Gastroesophageal sphincter (tissue), 4 donors: Measurements from ENCODE around the gene WNT2. TPM values are rescaled to one million over a fixed set of nuclear protein-coding genes. Genes with fewer than 3 reads are reported as not detected.

Source experiments
- ATAC-seq: fragments of 150-250 bp; one replicate; pipeline ENCODE4 v1.9.1; 2016; ENCODE audit warnings: mild to moderate bottlenecking, moderate library complexity
- H3K27ac ChIP-seq, 4 donors: fragments of 200-600 bp; sonication (generic) in 3 of 4; 1 replicate in 3 of 4; 2 replicates in 1 of 4; pipeline ENCODE4 v1.5.1; 2016 to 2019
- H3K27me3 ChIP-seq: fragments of 200-600 bp; sonication (generic); one replicate; pipeline ENCODE4 v1.5.1; 2019
- H3K36me3 ChIP-seq, 2 donors: fragments of 200-600 bp; sonication (generic); one replicate each; pipeline ENCODE4 v1.5.1; 2019; ENCODE audit warnings: control low read depth in 1 of 2
- H3K4me1 ChIP-seq, 3 donors: fragments of 200-600 bp; sonication (generic); 1 replicate in 2 of 3; 2 replicates in 1 of 3; pipeline ENCODE4 v1.5.1; 2016 to 2019; ENCODE audit warnings: control low read depth in 2 of 3
- H3K4me3 ChIP-seq, 2 donors: fragments of 200-600 bp; sonication (generic); one replicate each; pipeline ENCODE4 v1.5.1; 2019; ENCODE audit warnings: mild to moderate bottlenecking in 1 of 2, moderate library complexity in 1 of 2
- H3K9me3 ChIP-seq, 3 donors: fragments of 200-600 bp; sonication (generic); one replicate each; pipeline ENCODE4 v1.5.1; 2017 to 2019; ENCODE audit warnings: control low read depth in 2 of 3
- EP300 ChIP-seq: sonication (generic); formaldehyde crosslinking; IDR thresholded peaks from one replicate; pipeline ENCODE4 v1.6.1; 2017; ENCODE audit warnings: antibody characterized with exemption, mild to moderate bottlenecking
- POLR2A ChIP-seq, 2 donors: fragments of 450-650 bp; IDR thresholded peaks; one replicate each; pipeline ENCODE4 v1.6.1; 2017; ENCODE audit warnings: antibody characterized with exemption in 2 of 2, mild to moderate bottlenecking in 2 of 2, moderate library complexity in 1 of 2
- POLR2AphosphoS5 ChIP-seq: sonication (generic); formaldehyde crosslinking; IDR thresholded peaks from one replicate; pipeline ENCODE4 v1.6.1; 2017; ENCODE audit warnings: antibody characterized with exemption
- WGBS, 2 donors: methylation state at CpG; one replicate each; pipeline ENCODE4 v1.1.5; 2018; ENCODE audit warnings: low coverage in 1 of 2; 5-methylcytosine and 5-hydroxymethylcytosine counted together
- total RNA-seq, 4 donors: library from RNA; depleted of rRNA; stranded (reverse); fragments of >200 nt; gene quantifications; one replicate each; pipeline ENCODE4 v1.1.0, GENCODE V29; 2016
- TF ChIP-seq, protein P1 (sequence below), 4 experiments: fragments of 200-600 bp in 2 of 4; fragments of 450-650 bp in 2 of 4; sonication (generic) in 1 of 4; IDR thresholded peaks; one replicate each; pipeline ENCODE4 v1.5.1; 2017 to 2019; ENCODE audit warnings: antibody characterized with exemption in 4 of 4, mild to moderate bottlenecking in 2 of 4, moderate library complexity in 2 of 4

The WNT2 gene
- total RNA-seq = 1 to 10 TPM in 2 of 4 donors, under 1 TPM in 1, not detected in 1; 0.54 to 1.3 (median 1.1) TPM

DNA sequence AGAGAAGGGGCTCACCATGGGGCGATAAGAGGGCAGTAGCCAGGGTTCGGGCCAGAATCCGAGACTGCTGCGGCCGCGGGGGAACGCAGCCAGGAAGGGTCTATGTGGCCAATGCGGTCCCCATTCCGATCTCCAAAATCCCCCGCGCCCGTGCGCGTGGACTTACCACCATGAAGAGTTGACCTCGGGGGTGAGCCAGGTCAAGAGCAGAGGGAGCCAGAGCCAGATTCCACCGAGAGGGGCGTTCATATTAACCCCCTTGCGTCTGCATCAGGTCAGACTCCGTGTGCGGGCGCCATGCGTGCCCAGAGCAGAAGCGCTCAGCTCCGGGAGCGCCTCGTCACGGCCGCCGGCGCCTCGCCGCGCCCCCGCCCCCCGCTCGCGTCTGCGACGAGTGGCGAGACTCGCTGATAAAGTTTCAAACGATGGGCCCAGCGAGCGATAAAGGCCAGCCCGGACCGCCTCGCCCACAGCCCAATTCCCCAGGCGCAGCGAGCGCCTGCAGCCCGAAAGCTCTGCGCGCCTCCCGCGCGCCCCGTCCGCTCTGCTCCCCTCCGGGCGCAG is at the start of gene WNT2:
TSS of gene WNT2 (minus strand) at position 318 of the 564 bp plus-strand sequence. CDS start at position 249, 69 bp downstream.
- peaks cover 0 to 28% (median 5%) of the 10 kb centered on the region in 3 donors for H3K4me1 ChIP-seq
- H3K36me3 ChIP-seq = no peaks in the 10 kb centered on the region
- TF ChIP-seq POLR2A (IDR thresholded peaks at IDR 0.05) (no peak), EP300 (no peak), POLR2AphosphoS5 (no peak)
- TF ChIP-seq, protein P1, sequence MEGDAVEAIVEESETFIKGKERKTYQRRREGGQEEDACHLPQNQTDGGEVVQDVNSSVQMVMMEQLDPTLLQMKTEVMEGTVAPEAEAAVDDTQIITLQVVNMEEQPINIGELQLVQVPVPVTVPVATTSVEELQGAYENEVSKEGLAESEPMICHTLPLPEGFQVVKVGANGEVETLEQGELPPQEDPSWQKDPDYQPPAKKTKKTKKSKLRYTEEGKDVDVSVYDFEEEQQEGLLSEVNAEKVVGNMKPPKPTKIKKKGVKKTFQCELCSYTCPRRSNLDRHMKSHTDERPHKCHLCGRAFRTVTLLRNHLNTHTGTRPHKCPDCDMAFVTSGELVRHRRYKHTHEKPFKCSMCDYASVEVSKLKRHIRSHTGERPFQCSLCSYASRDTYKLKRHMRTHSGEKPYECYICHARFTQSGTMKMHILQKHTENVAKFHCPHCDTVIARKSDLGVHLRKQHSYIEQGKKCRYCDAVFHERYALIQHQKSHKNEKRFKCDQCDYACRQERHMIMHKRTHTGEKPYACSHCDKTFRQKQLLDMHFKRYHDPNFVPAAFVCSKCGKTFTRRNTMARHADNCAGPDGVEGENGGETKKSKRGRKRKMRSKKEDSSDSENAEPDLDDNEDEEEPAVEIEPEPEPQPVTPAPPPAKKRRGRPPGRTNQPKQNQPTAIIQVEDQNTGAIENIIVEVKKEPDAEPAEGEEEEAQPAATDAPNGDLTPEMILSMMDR (IDR thresholded peaks at IDR 0.05) = no peak
- H3K27ac ChIP-seq = peak within 1 kb of the TSS in 1 of 4 donors; percentile 44
- H3K9me3 ChIP-seq = peaks cover 0 to 6% (median 0%) of the 10 kb centered on the region in 3 donors
- WGBS, 2 donors = no CpG with 5 or more reads among the region's 60 CpGs
- peaks cover 55% of the 10 kb centered on the region for H3K27me3 ChIP-seq
- no peak for ATAC-seq
- H3K4me3 ChIP-seq = peak within 1 kb of the TSS; percentile 11 to 47

DNA sequence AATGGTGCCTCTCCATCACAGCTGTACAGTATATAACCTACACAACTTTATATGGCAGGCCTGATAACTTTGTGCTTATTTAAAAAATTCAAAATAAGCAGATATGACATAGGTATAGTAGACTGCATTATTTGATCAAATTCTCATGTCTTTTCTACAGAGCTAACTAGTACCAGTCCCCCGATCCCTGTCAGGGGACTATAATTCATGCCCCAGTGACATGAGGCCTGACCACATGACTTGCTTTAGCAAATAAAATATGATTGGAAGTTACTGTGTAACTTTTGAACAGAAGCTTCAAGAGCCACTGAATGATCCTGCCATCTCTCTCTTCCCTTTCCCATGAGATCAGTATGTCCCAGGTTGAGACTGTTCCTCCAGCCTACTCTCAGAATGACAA is 49.2 kb upstream of the WNT2 start:
- Histone ChIP-seq H3K36me3 (no peaks in the 10 kb centered on the region), H3K9me3 (no peaks in the 10 kb centered on the region), H3K27ac (no peak overlapping the region), H3K4me1 (no peaks in the 10 kb centered on the region), H3K27me3 (no peaks in the 10 kb centered on the region), H3K4me3 (no peak overlapping the region)
- TF ChIP-seq, protein P1 (IDR thresholded peaks at IDR 0.05) = no peak
- TF ChIP-seq EP300 (no peak), POLR2AphosphoS5 (no peak), POLR2A (IDR thresholded peaks at IDR 0.05) (no peak)
- no peak for ATAC-seq
- 67 to 92% methylated on average over 1 of the region's 1 CpG for WGBS, 2 donors

DNA sequence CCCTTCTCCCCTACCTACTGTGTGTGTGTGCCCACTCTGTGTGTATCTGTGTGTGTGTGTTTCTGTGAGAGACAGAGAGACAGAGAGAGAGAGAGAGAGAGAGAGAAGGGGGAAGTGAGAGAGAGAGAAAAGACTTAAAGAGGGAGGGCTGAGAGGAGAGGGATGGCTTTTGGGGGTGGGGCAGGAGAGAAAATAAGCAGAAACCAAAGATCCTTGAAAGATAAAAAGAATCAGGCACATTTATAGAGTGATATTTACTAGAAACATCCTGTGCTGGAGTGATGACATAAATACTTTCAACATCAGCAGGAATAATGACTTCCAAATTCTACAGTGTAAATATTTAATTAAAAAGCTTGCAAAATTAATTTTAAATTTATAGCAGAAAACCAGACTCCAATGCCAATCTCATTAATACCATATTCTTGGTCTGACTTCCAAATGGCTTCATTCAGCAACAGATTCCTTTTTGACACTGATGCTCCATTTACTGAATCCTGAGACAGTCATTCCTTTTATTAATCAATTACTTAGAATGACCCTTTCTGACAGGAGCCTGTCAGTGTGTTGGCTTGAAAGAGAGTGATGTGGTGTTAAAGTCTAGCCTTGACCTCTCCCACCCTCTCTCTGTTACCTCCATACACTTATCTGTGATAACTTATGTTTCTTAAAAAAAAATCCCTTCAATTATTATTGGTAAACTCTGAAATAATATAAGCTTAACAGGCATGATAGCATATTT is 41.7 kb upstream of the WNT2 start:
- TF ChIP-seq POLR2AphosphoS5 (no peak), EP300 (no peak), POLR2A (IDR thresholded peaks at IDR 0.05) (no peak)
- TF ChIP-seq, protein P1 (IDR thresholded peaks at IDR 0.05) = no peak
- no peak overlapping the region for H3K4me3 ChIP-seq
- H3K27ac ChIP-seq = no peak overlapping the region
- no peaks in the 10 kb centered on the region for H3K27me3 ChIP-seq
- no peak for ATAC-seq
- no peaks in the 10 kb centered on the region for H3K36me3 ChIP-seq
- no peaks in the 10 kb centered on the region for H3K4me1 ChIP-seq
- H3K9me3 ChIP-seq = no peaks in the 10 kb centered on the region

DNA sequence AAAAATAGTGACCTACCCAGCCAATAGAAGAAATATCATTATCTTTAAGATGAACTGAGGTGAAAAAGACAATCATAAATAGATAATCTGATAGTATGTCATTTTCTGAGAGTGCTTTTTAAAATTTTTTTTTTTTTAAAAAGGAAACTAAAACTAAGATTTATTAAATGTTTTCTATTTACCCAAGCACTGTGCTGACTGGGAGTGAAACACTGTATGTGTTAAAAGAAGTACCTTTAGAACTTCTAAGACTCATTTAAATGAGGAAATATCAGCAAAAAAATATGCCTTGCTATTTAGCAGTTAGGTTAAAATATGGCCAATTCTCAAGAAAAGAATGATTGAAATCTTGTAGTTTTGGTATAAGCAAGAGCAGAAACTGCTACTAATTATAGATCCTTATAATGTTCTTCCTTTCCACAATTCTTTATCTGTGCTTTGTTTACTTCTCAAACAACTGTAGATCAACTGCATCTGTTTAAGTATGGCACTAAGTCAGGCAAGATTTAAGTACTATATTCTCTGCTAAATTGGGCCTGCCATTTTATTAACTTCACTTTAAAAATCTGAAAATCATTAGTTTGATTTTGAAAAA is 39.5 kb upstream of the WNT2 start:
- no peak overlapping the region for H3K4me3 ChIP-seq
- H3K27ac ChIP-seq = no peak overlapping the region
- no peaks in the 10 kb centered on the region for H3K27me3 ChIP-seq
- H3K9me3 ChIP-seq = no peaks in the 10 kb centered on the region
- no peak for ATAC-seq
- H3K36me3 ChIP-seq = no peaks in the 10 kb centered on the region
- TF ChIP-seq EP300 = no peak
- TF ChIP-seq POLR2A (IDR thresholded peaks at IDR 0.05) = no peak
- no peak for TF ChIP-seq POLR2AphosphoS5
- TF ChIP-seq, protein P1 (IDR thresholded peaks at IDR 0.05) = no peak
- H3K4me1 ChIP-seq = no peaks in the 10 kb centered on the region

DNA sequence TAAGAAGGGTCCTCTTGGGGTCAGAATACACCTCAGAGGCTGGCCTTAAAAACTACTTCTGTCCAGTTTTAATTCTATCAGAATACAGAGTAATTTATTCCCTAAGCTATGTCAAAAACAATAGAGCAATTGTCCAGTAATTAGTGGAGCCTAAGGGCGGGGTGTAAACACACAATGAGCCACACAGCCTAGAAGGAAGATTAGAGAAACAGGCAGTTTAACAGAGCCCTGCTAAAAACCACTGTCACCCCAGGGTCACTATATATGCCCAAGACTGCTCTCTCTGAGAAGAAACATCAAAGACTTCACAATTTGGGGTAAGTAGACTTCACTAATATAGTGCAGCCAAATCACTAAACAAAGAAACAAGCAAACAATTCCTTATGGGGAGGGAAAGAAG is 27.2 kb upstream of the WNT2 start:
- Histone ChIP-seq H3K9me3 (no peaks in the 10 kb centered on the region), H3K4me1 (no peaks in the 10 kb centered on the region), H3K36me3 (no peaks in the 10 kb centered on the region), H3K4me3 (no peak overlapping the region), H3K27ac (no peak overlapping the region), H3K27me3 (peaks cover 28% of the 10 kb centered on the region)
- TF ChIP-seq, protein P1 (IDR thresholded peaks at IDR 0.05) = no peak
- TF ChIP-seq EP300 (no peak), POLR2AphosphoS5 (no peak), POLR2A (IDR thresholded peaks at IDR 0.05) (no peak)
- ATAC-seq = no peak
- 86 to 100% methylated on average over 1 of the region's 1 CpG for WGBS, 2 donors
